NCI-H226 (cell line): ENCODE measurements around the gene AQP1.
A peak's percentile ranks its signal among the peaks of the same experiment; 100 is the strongest.

ENCODE experiments used
- DNase-seq: peaks from one replicate; pipeline ENCODE4 v3.0.0-alpha.2; 2015

Gene AQP1

GRCh38 chr7:30886608-30887011, 25.0 kb upstream of the AQP1 start:
- no peak for DNase-seq

GRCh38 chr7:30887464-30887872, 24.2 kb upstream of the AQP1 start:
- no peak for DNase-seq

- peak; percentile 77 for DNase-seq
Measured at GRCh38 chr7:30888747-30889146, 22.9 kb upstream of the AQP1 start.

GRCh38 chr7:30890226-30890625, 21.4 kb upstream of the AQP1 start:
- DNase-seq, result no peak

- no peak for DNase-seq
Measured at GRCh38 chr7:30893357-30893756, 18.3 kb upstream of the AQP1 start.

- DNase-seq, result no peak
Measured at GRCh38 chr7:30894009-30894408, 17.6 kb upstream of the AQP1 start.

GRCh38 chr7:30894866-30895605, 16.6 kb upstream of the AQP1 start:
- DNase-seq, result no peak

- peak; percentile 72 for DNase-seq
Measured at GRCh38 chr7:30896036-30896435, 15.6 kb upstream of the AQP1 start.

GRCh38 chr7:30896783-30897637, 14.6 kb upstream of the AQP1 start:
- peak; percentile 67 for DNase-seq

GRCh38 chr7:30897770-30898169, 13.9 kb upstream of the AQP1 start:
- no peak for DNase-seq

GRCh38 chr7:30898411-30898810, 13.2 kb upstream of the AQP1 start:
- DNase-seq, result no peak

GRCh38 chr7:30899066-30899465, 12.6 kb upstream of the AQP1 start:
- DNase-seq, result no peak

GRCh38 chr7:30899630-30900029, 12.0 kb upstream of the AQP1 start:
- DNase-seq, result no peak

GRCh38 chr7:30900053-30900452, 11.6 kb upstream of the AQP1 start:
- no peak for DNase-seq

GRCh38 chr7:30900803-30901362, 10.8 kb upstream of the AQP1 start:
- DNase-seq, result no peak

GRCh38 chr7:30901856-30902255, 9.8 kb upstream of the AQP1 start:
- DNase-seq, result no peak

- DNase-seq, result no peak
Measured at GRCh38 chr7:30902466-30902865, 9.2 kb upstream of the AQP1 start.

- no peak for DNase-seq
Measured at GRCh38 chr7:30903146-30903545, 8.5 kb upstream of the AQP1 start.

- DNase-seq, result no peak
Measured at GRCh38 chr7:30904561-30904960, 7.1 kb upstream of the AQP1 start.

- DNase-seq, result no peak
Measured at GRCh38 chr7:30905078-30906012, 6.3 kb upstream of the AQP1 start.

- DNase-seq, result peak; percentile 37
Measured at GRCh38 chr7:30906014-30906413, 5.6 kb upstream of the AQP1 start.

GRCh38 chr7:30906515-30907240, 5.0 kb upstream of the AQP1 start:
- DNase-seq, result no peak
